Measurements from ENCODE around the gene ARHGEF4.

GRCh38 chr2:130839011-130839780, 2.5 kb downstream of the ARHGEF4 start:
- TF ChIP-seq CTCF (IDR thresholded peaks at IDR 0.05; ENCODE audit: extremely low read depth in 1 of 2, insufficient read depth in 1 of 2, low read depth in 1 of 2, low read length in 2 of 2) (no peak), EZH2 (IDR thresholded peaks at IDR 0.05; ENCODE audit: borderline replicate concordance, low read depth, low read length, severe bottlenecking) (no peak), POLR2A (IDR thresholded peaks at IDR 0.05; ENCODE audit: low read depth, low read length) (no peak)

Data from endothelial cell of umbilical vein (primary cell).